H1 (cell line): Measurements from ENCODE around the gene OR51G2. TPM values are rescaled to one million over a fixed set of nuclear protein-coding genes. Genes with fewer than 3 reads are reported as not detected.
"Not testable (repeated sequence)": the region's sequence is repeated elsewhere in the genome, so short reads cannot be mapped to it uniquely, and the experiment has no call there.

Experiments
- CTCF ChIA-PET: fragments of 300-600 bp; sonication (Branson Sonifier 250); formaldehyde crosslinking; loops from one replicate; lab custom pipeline; 2021; ENCODE audit not compliant: partially characterized antibody; lab: Charles Lee
- POLR2A ChIA-PET: fragments of 300-600 bp; sonication (Branson Sonifier 250); formaldehyde crosslinking; loops from one replicate; lab custom pipeline; 2021; ENCODE audit warnings: inconsistent platforms; ENCODE audit not compliant: partially characterized antibody; lab: Charles Lee
- DNase-seq, 2 experiments: peaks; one replicate each; pipeline versions ENCODE4 v3.0.0 to v3.0.0-alpha.2; 2010 to 2022; ENCODE audit warnings: low spot score in 2 of 2, low read depth in 1 of 2, mixed read lengths in 1 of 2
- FAIRE-seq: peaks from 2 replicates; lab custom pipeline; 2011; peaks lifted over from hg19 to GRCh38; lab: Jason Lieb, UNC
- H2AFZ ChIP-seq: 2 replicates; pipeline ENCODE4 v1.8.1; 2012; ENCODE audit warnings: low read length, inconsistent platforms
- H2AK5ac ChIP-seq: 2 replicates; pipeline ENCODE4 v1.6.1; 2013; ENCODE audit warnings: low read depth, low read length
- H2BK120ac ChIP-seq: replicated peaks from 2 replicates; pipeline ENCODE3; 2013; ENCODE audit warnings: low read depth, low read length, inconsistent platforms
- H2BK12ac ChIP-seq: 2 replicates; pipeline ENCODE4 v1.6.1; 2013; ENCODE audit warnings: low read depth, low read length
- H2BK15ac ChIP-seq: 2 replicates; pipeline ENCODE4 v1.6.1; 2013; ENCODE audit warnings: low read length
- H2BK20ac ChIP-seq: 2 replicates; pipeline ENCODE4 v1.6.1; 2013; ENCODE audit warnings: low read length
- H2BK5ac ChIP-seq: 2 replicates; pipeline ENCODE4 v1.6.1; 2013; ENCODE audit warnings: low read depth, low read length
- H3K14ac ChIP-seq: 2 replicates; pipeline ENCODE4 v1.6.1; 2013; ENCODE audit warnings: inconsistent platforms; ENCODE audit not compliant: insufficient read length
- H3K18ac ChIP-seq: 2 replicates; pipeline ENCODE4 v1.6.1; 2013; ENCODE audit warnings: low read length; ENCODE audit errors: extremely low read depth
- H3K23ac ChIP-seq: 2 replicates; pipeline ENCODE4 v1.6.1; 2013; ENCODE audit warnings: inconsistent platforms; ENCODE audit not compliant: insufficient read length
- H3K23me2 ChIP-seq: 2 replicates; pipeline ENCODE4 v1.6.1; 2013; ENCODE audit warnings: low read depth, low read length
- H3K27ac ChIP-seq: 2 replicates; pipeline ENCODE4 v1.6.1; 2011; ENCODE audit warnings: low read depth, low read length, inconsistent platforms
- H3K27me3 ChIP-seq, 4 experiments: replicated peaks in 1 of 4; 1 replicate in 1 of 4; 2 replicates in 3 of 4; pipeline versions ENCODE4 v1.6.1 to v1.8.1; 2011 to 2013; ENCODE audit warnings: low read length in 3 of 4, mild to moderate bottlenecking in 3 of 4, inconsistent platforms in 2 of 4, mixed read lengths in 2 of 4, moderate library complexity in 1 of 4; ENCODE audit not compliant: control insufficient read depth in 3 of 4, insufficient read depth in 3 of 4; ENCODE audit errors: extremely low read depth in 1 of 4
- H3K36me3 ChIP-seq, 4 experiments: 2 replicates each; pipeline versions ENCODE4 v1.6.1 to v1.8.1; 2011 to 2013; ENCODE audit warnings: mild to moderate bottlenecking in 4 of 4, low read length in 3 of 4, moderate library complexity in 2 of 4, control low read depth in 1 of 4, inconsistent platforms in 1 of 4; ENCODE audit not compliant: insufficient read depth in 4 of 4, control insufficient read depth in 2 of 4
- H3K4ac ChIP-seq: replicated peaks from 2 replicates; pipeline ENCODE3; 2013; ENCODE audit warnings: low read length, low read depth, mixed read lengths, inconsistent platforms; ENCODE audit not compliant: insufficient read length
- H3K4me1 ChIP-seq, 4 experiments: replicated peaks in 1 of 4; 1 replicate in 1 of 4; 2 replicates in 3 of 4; pipeline versions ENCODE4 v1.6.1 to v1.8.1; 2011 to 2013; ENCODE audit warnings: low read length in 3 of 4, inconsistent platforms in 2 of 4, mixed read lengths in 1 of 4; ENCODE audit not compliant: insufficient read depth in 4 of 4, control insufficient read depth in 3 of 4
- H3K4me2 ChIP-seq, 2 experiments: 2 replicates each; pipeline versions ENCODE4 v1.6.1 to v1.8.1; 2011 to 2013; ENCODE audit warnings: low read depth in 2 of 2, low read length in 2 of 2, control low read depth in 1 of 2, inconsistent platforms in 1 of 2, mild to moderate bottlenecking in 1 of 2; ENCODE audit not compliant: insufficient read depth in 1 of 2
- H3K4me3 ChIP-seq, 4 experiments: fragments of 200-600, 300-600 bp in 1 of 4; sonication (generic), shearing (Covaris generic), sonication (Bioruptor Twin) in 1 of 4; 2 replicates each; pipeline versions ENCODE4 v1.5.1 to v1.8.1; 2011 to 2016; ENCODE audit warnings: low read length in 4 of 4, low read depth in 3 of 4, control low read depth in 2 of 4, inconsistent platforms in 2 of 4, mild to moderate bottlenecking in 2 of 4, mixed read lengths in 1 of 4, moderate library complexity in 1 of 4; ENCODE audit not compliant: insufficient read depth in 2 of 4; ENCODE audit errors: extremely low read depth in 1 of 4
- H3K56ac ChIP-seq: replicated peaks from 2 replicates; pipeline ENCODE3; 2013; ENCODE audit warnings: low read depth, mild to moderate bottlenecking, mixed read lengths, low read length, inconsistent platforms; ENCODE audit not compliant: insufficient read length
- H3K79me1 ChIP-seq: 2 replicates; pipeline ENCODE4 v1.6.1; 2013; ENCODE audit warnings: low read depth, low read length, control low read depth
- H3K79me2 ChIP-seq, 2 experiments: 2 replicates each; pipeline versions ENCODE4 v1.6.1 to v1.8.1; 2012 to 2013; ENCODE audit warnings: low read length in 2 of 2, mild to moderate bottlenecking in 2 of 2, inconsistent platforms in 1 of 2; ENCODE audit not compliant: insufficient read depth in 2 of 2, control insufficient read depth in 1 of 2
- H3K9ac ChIP-seq, 4 experiments: replicated peaks in 1 of 4; 1 replicate in 1 of 4; 2 replicates in 3 of 4; pipeline versions ENCODE4 v1.6.1 to v1.8.1; 2011 to 2013; ENCODE audit warnings: low read depth in 3 of 4, low read length in 3 of 4, control low read depth in 2 of 4, mild to moderate bottlenecking in 2 of 4, moderate library complexity in 2 of 4, inconsistent platforms in 1 of 4; ENCODE audit errors: extremely low read depth in 1 of 4
- H3K9me3 ChIP-seq, 2 experiments: 2 replicates each; pipeline versions ENCODE4 v1.6.1 to v1.8.1; 2012 to 2013; ENCODE audit warnings: mild to moderate bottlenecking in 2 of 2, moderate library complexity in 2 of 2, control low read depth in 1 of 2, inconsistent platforms in 1 of 2, low read depth in 1 of 2, low read length in 1 of 2, mixed read lengths in 1 of 2; ENCODE audit not compliant: insufficient read depth in 2 of 2
- H4K20me1 ChIP-seq, 2 experiments: replicated peaks in 1 of 2; 2 replicates each; pipeline versions ENCODE3 to v1.8.1; 2011 to 2013; ENCODE audit warnings: inconsistent platforms in 2 of 2, low read length in 2 of 2, mild to moderate bottlenecking in 1 of 2; ENCODE audit not compliant: insufficient read depth in 2 of 2, control insufficient read depth in 1 of 2
- H4K5ac ChIP-seq: 2 replicates; pipeline ENCODE4 v1.6.1; 2013; ENCODE audit warnings: low read length, low read depth, mixed read lengths, inconsistent platforms; ENCODE audit not compliant: insufficient read length
- H4K8ac ChIP-seq: 2 replicates; pipeline ENCODE4 v1.8.0; 2013; ENCODE audit warnings: mild to moderate bottlenecking, moderate library complexity, low read length, inconsistent platforms; ENCODE audit not compliant: insufficient read depth; ENCODE audit errors: extremely low read depth
- H4K91ac ChIP-seq: replicated peaks from 2 replicates; pipeline ENCODE3; 2013; ENCODE audit warnings: low read length, mixed read lengths, inconsistent platforms; ENCODE audit not compliant: insufficient read length
- FOSL1 ChIP-seq: IDR thresholded peaks from 2 replicates; pipeline ENCODE4 v1.6.1; 2011; ENCODE audit warnings: mild to moderate bottlenecking, low read depth, low read length, moderate library complexity; ENCODE audit not compliant: insufficient read depth
- WGBS, 2 experiments: shearing (Covaris generic) in 1 of 2; methylation state at CpG; one replicate each; pipeline versions ENCODE4 v1.1.6 to v1.1.7; 2013 to 2015; ENCODE audit warnings: low lambda C conversion rate in 2 of 2, mixed read lengths in 2 of 2, inconsistent platforms in 1 of 2, low coverage in 1 of 2, missing lambda C conversion rate in 1 of 2; ENCODE audit not compliant: insufficient replicate concordance in 2 of 2, insufficient coverage in 1 of 2, insufficient read length in 1 of 2; ENCODE audit errors: extremely low coverage in 1 of 2, missing lambda C conversion rate in 1 of 2; 5-methylcytosine and 5-hydroxymethylcytosine counted together
- polyA plus RNA-seq, 7 experiments: library from polyadenylated mRNA; depleted of rRNA in 3 of 7; stranded (reverse) in 5 of 7; unstranded in 2 of 7; fragments of >200 nt in 5 of 7; fragments of 200-250 nt in 2 of 7; gene quantifications; 1 replicate in 5 of 7; 2 replicates in 1 of 7; 4 replicates in 1 of 7; pipeline versions ENCODE4 v1.2.1 to v1.2.3, GENCODE V29; 2011 to 2013; ENCODE audit warnings: missing spikeins in 2 of 7, mixed read lengths in 2 of 7
- total RNA-seq: library from RNA; stranded (reverse); fragmentation: NEBNext Ultra II Directional; extraction: Animal tissue kit (Norgen Biotek cat#: 25700); gene quantifications from 2 replicates; pipeline ENCODE4 v1.2.1, GENCODE V29; 2021

OR51G2 gene
- total and polyA plus RNA-seq, 2 of the 8 experiments (the other 6 are each of a cell fraction or from before 2014, with no cell fraction given) = not detected

- no peak for TF ChIP-seq FOSL1
Measured at GRCh38 chr11:4957396-4957795, 38.2 kb upstream of the OR51G2 start (continued).

GRCh38 chr11:4955613-4956012, 36.5 kb upstream of the OR51G2 start, which contains the start of gene OR51A2:
OR51A2 (minus strand) TSS chr11:4955713; CDS start chr11:4955713, 0 bp downstream.
- H3K56ac ChIP-seq, H4K20me1 ChIP-seq, FAIRE-seq, H4K91ac ChIP-seq, H2BK15ac ChIP-seq, POLR2A ChIA-PET, H4K8ac ChIP-seq, H2BK120ac ChIP-seq, CTCF ChIA-PET, H3K79me1 ChIP-seq, H3K4ac ChIP-seq, H2BK12ac ChIP-seq, H2AK5ac ChIP-seq, H3K18ac ChIP-seq, H2AFZ ChIP-seq, H3K23me2 ChIP-seq, H2BK20ac ChIP-seq, H3K4me1 ChIP-seq, H3K9ac ChIP-seq, H4K5ac ChIP-seq, H3K4me3 ChIP-seq, H3K79me2 ChIP-seq, H3K36me3 ChIP-seq, H3K9me3 ChIP-seq, H3K27me3 ChIP-seq, DNase-seq, H3K27ac ChIP-seq, H3K14ac ChIP-seq, H3K4me2 ChIP-seq, H3K23ac ChIP-seq, H2BK5ac ChIP-seq: not testable (repeated sequence)
- WGBS, 2 experiments = 92% methylated on average over 2 of the region's 2 CpGs; no CpG with 5 or more reads in 1 of the 2 experiments
